GM23338 (cell line): ENCODE results near the gene MRM2. TPM values are rescaled to one million over a fixed set of nuclear protein-coding genes. Genes with fewer than 3 reads are reported as not detected.

ENCODE experiments used
- ATAC-seq: fragments of 200-7000 bp; cut with Tn5 transposase; 3 replicates; pipeline ENCODE4 v1.9.1; 2020
- DNase-seq: peaks from one replicate; pipeline ENCODE4 v3.0.0-alpha.2; 2015; ENCODE audit warnings: low spot score
- H2AFZ ChIP-seq: fragments of 200-600 bp; sonication (generic); 2 replicates; pipeline ENCODE4 v1.8.0; 2016; ENCODE audit warnings: antibody characterized with exemption, mild to moderate bottlenecking, moderate library complexity
- H3F3A ChIP-seq: fragments of 200-600 bp; sonication (generic); replicated peaks from 2 replicates; pipeline ENCODE4 v1.8.0; 2017; ENCODE audit warnings: antibody characterized with exemption, mixed run types, low read depth
- H3K27ac ChIP-seq: fragments of 200-600 bp; sonication (generic); 2 replicates; pipeline ENCODE4 v1.6.1; 2016; ENCODE audit warnings: low read depth
- H3K27me3 ChIP-seq: fragments of 200-600 bp; sonication (generic); 2 replicates; pipeline ENCODE4 v1.8.0; 2016; ENCODE audit warnings: mild to moderate bottlenecking, mixed run types, moderate library complexity; ENCODE audit not compliant: insufficient read depth
- H3K36me3 ChIP-seq: fragments of 200-600 bp; sonication (generic); 2 replicates; pipeline ENCODE4 v1.8.0; 2016; ENCODE audit warnings: mild to moderate bottlenecking; ENCODE audit not compliant: insufficient read depth
- H3K4me1 ChIP-seq: fragments of 200-600 bp; sonication (generic); 2 replicates; pipeline ENCODE4 v1.8.0; 2016; ENCODE audit warnings: mild to moderate bottlenecking, moderate library complexity; ENCODE audit not compliant: insufficient read depth
- H3K4me2 ChIP-seq: fragments of 200-600 bp; sonication (generic); 2 replicates; pipeline ENCODE4 v1.7.1; 2017; ENCODE audit warnings: mixed run types
- H3K4me3 ChIP-seq: fragments of 200-600 bp; sonication (generic); 2 replicates; pipeline ENCODE4 v1.6.1; 2016; ENCODE audit warnings: mixed run types
- H3K79me2 ChIP-seq: fragments of 200-600 bp; sonication (generic); replicated peaks from 2 replicates; pipeline ENCODE4 v1.8.0; 2017; ENCODE audit warnings: mild to moderate bottlenecking; ENCODE audit not compliant: insufficient read depth
- H3K9me2 ChIP-seq: fragments of 200-600 bp; sonication (generic); 2 replicates; pipeline ENCODE4 v1.8.0; 2017; ENCODE audit not compliant: insufficient read depth
- H4K20me1 ChIP-seq: fragments of 200-600 bp; sonication (generic); replicated peaks from 2 replicates; pipeline ENCODE4 v1.8.0; 2017; ENCODE audit warnings: mild to moderate bottlenecking; ENCODE audit not compliant: insufficient read depth
- H3K27ac Mint-ChIP-seq: 2 replicates; pipeline ENCODE4 v1.8.0; 2020; ENCODE audit warnings: inconsistent platforms, mild to moderate bottlenecking, moderate library complexity, mixed read lengths
- H3K27me3 Mint-ChIP-seq: 3 replicates; pipeline ENCODE4 v1.8.0; 2022; ENCODE audit warnings: low read depth, mild to moderate bottlenecking, moderate library complexity, mixed read lengths, inconsistent platforms; ENCODE audit not compliant: insufficient read depth, poor library complexity
- H3K36me3 Mint-ChIP-seq: 3 replicates; pipeline ENCODE4 v1.8.0; 2021; ENCODE audit warnings: low read depth, mild to moderate bottlenecking, inconsistent platforms, moderate library complexity, mixed read lengths
- H3K4me1 Mint-ChIP-seq: 3 replicates; pipeline ENCODE4 v1.8.0; 2020; ENCODE audit warnings: mild to moderate bottlenecking, inconsistent platforms, mixed read lengths
- H3K4me3 Mint-ChIP-seq: 3 replicates; pipeline ENCODE4 v1.8.0; 2021; ENCODE audit warnings: moderate library complexity, mild to moderate bottlenecking, inconsistent platforms, mixed read lengths
- H3K9me3 Mint-ChIP-seq: 3 replicates; pipeline ENCODE4 v1.8.0; 2020; ENCODE audit warnings: moderate library complexity, mild to moderate bottlenecking, inconsistent platforms, mixed read lengths
- CREB1 ChIP-seq: fragments of 250-450 bp; sonication (Bioruptor Pico); IDR thresholded peaks from 2 replicates; pipeline ENCODE4 v1.5.0; 2020; ENCODE audit warnings: low read depth, mild to moderate bottlenecking, moderate library complexity
- ETS1 ChIP-seq: IDR thresholded peaks from 2 replicates; pipeline ENCODE4 v1.6.1; 2016; ENCODE audit warnings: antibody characterized with exemption
- EZH2 ChIP-seq: fragments of 200-600 bp; sonication (generic); IDR thresholded peaks from one replicate; pipeline ENCODE4 v1.8.0; 2017; ENCODE audit warnings: antibody characterized with exemption, mild to moderate bottlenecking, low read depth; ENCODE audit not compliant: unreplicated experiment
- EZH2phosphoT487 ChIP-seq: fragments of 200-600 bp; sonication (generic); IDR thresholded peaks from one replicate; pipeline ENCODE4 v1.8.1; 2018; ENCODE audit warnings: antibody characterized with exemption; ENCODE audit not compliant: unreplicated experiment
- JUNB ChIP-seq: IDR thresholded peaks from one replicate; pipeline ENCODE4 v1.6.1; 2016; ENCODE audit warnings: antibody characterized with exemption; ENCODE audit not compliant: unreplicated experiment
- NANOG ChIP-seq: IDR thresholded peaks from 2 replicates; pipeline ENCODE4 v1.6.1; 2016; ENCODE audit warnings: antibody characterized with exemption, borderline replicate concordance
- POLR2AphosphoS5 ChIP-seq: IDR thresholded peaks from 2 replicates; pipeline ENCODE4 v1.6.1; 2016; ENCODE audit warnings: antibody characterized with exemption, low read depth
- STAT1 ChIP-seq: IDR thresholded peaks from one replicate; pipeline ENCODE4 v1.6.1; 2016; ENCODE audit warnings: antibody characterized with exemption; ENCODE audit not compliant: unreplicated experiment
- ZNF114 ChIP-seq: fragments of 250-450 bp; sonication (Bioruptor Pico); IDR thresholded peaks from 2 replicates; pipeline ENCODE4 v1.5.0; 2020; ENCODE audit warnings: mild to moderate bottlenecking, moderate library complexity
- ZNF331 ChIP-seq: fragments of 250-450 bp; sonication (Bioruptor Pico); IDR thresholded peaks from 2 replicates; pipeline ENCODE4 v1.5.0; 2020; ENCODE audit warnings: low read depth, mild to moderate bottlenecking, moderate library complexity
- ZNF462 ChIP-seq: fragments of 250-450 bp; sonication (Bioruptor Pico); IDR thresholded peaks from 2 replicates; pipeline ENCODE4 v1.5.0; 2020; ENCODE audit warnings: mild to moderate bottlenecking, moderate library complexity
- polyA plus RNA-seq: library from polyadenylated mRNA; unstranded; fragments of >200 nt; fragmentation: Nextera tagmentation; extraction: Ambion mirVana; gene quantifications from 2 replicates; pipeline ENCODE4 v1.2.1, GENCODE V29; 2016
- total RNA-seq: library from RNA; depleted of rRNA; stranded (reverse); fragments of >200 nt; shearing (Covaris generic); gene quantifications from 2 replicates; pipeline ENCODE4 v1.2.3, GENCODE V29; 2014
- TF ChIP-seq, protein P1 (sequence below), 2 experiments: fragments of 200-600 bp in 1 of 2; sonication (generic) in 1 of 2; conservative IDR thresholded peaks; 2 replicates each; pipeline versions ENCODE4 v1.5.1 to v1.6.1; 2016 to 2017; ENCODE audit warnings: antibody characterized with exemption in 2 of 2, low read depth in 2 of 2, mild to moderate bottlenecking in 2 of 2, moderate library complexity in 1 of 2
- TF ChIP-seq, protein P2 (sequence below): IDR thresholded peaks from one replicate; pipeline ENCODE4 v1.6.1; 2018; ENCODE audit warnings: antibody characterized with exemption; ENCODE audit not compliant: unreplicated experiment

Gene MRM2
- total and polyA plus RNA-seq, 2 experiments from 2014 or later, result 30.0 to 37.8 TPM

DNA sequence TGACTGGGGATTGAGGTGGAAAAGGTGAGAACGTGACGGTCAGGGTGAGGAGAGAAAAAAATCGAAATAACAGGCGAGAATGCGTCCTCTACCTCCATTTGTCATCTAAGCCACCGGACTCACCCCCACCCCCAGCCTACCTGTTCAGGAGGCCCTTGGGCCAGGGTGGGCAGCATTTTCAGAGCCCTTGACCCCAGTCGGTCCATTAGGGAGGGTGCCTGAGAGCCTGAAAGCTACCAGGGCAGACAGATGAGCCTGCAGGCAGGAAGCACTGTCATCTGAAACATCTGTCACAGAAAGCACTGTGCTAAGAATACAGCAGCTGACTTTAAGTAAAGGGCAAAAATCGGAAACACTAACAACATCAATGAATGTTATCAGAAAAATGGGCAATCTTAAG lies 56.3 kb downstream of the MRM2 start:
- no peak overlapping the region for H3K4me3 Mint-ChIP-seq
- Histone ChIP-seq H3K27ac (no peak overlapping the region), H4K20me1 (no peaks in the 10 kb centered on the region; the same call in none of the 2 replicates), H3F3A (no peaks in the 10 kb centered on the region), H3K27me3 (no peaks in the 10 kb centered on the region), H3K4me3 (no peak overlapping the region), H2AFZ (no peak overlapping the region), H3K36me3 (no peaks in the 10 kb centered on the region; the same call in 1 of the 2 replicates), H3K79me2 (peaks cover 29% of the 10 kb centered on the region), H3K9me2 (no peaks in the 10 kb centered on the region; the same call in 1 of the 2 replicates), H3K4me1 (no peaks in the 10 kb centered on the region), H3K4me2 (no peak overlapping the region)
- peaks cover 4% of the 10 kb centered on the region; the same call in 2 of the 3 replicates for H3K9me3 Mint-ChIP-seq
- DNase-seq, result no peak
- TF ChIP-seq, protein P1, sequence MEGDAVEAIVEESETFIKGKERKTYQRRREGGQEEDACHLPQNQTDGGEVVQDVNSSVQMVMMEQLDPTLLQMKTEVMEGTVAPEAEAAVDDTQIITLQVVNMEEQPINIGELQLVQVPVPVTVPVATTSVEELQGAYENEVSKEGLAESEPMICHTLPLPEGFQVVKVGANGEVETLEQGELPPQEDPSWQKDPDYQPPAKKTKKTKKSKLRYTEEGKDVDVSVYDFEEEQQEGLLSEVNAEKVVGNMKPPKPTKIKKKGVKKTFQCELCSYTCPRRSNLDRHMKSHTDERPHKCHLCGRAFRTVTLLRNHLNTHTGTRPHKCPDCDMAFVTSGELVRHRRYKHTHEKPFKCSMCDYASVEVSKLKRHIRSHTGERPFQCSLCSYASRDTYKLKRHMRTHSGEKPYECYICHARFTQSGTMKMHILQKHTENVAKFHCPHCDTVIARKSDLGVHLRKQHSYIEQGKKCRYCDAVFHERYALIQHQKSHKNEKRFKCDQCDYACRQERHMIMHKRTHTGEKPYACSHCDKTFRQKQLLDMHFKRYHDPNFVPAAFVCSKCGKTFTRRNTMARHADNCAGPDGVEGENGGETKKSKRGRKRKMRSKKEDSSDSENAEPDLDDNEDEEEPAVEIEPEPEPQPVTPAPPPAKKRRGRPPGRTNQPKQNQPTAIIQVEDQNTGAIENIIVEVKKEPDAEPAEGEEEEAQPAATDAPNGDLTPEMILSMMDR (conservative IDR thresholded peaks at IDR 0.05; ENCODE audit: low read depth in 2 of 2), result no peak
- no peak for TF ChIP-seq STAT1
- no peak for TF ChIP-seq ZNF114 (CRISPR knock-in tag)
- TF ChIP-seq, protein P2, sequence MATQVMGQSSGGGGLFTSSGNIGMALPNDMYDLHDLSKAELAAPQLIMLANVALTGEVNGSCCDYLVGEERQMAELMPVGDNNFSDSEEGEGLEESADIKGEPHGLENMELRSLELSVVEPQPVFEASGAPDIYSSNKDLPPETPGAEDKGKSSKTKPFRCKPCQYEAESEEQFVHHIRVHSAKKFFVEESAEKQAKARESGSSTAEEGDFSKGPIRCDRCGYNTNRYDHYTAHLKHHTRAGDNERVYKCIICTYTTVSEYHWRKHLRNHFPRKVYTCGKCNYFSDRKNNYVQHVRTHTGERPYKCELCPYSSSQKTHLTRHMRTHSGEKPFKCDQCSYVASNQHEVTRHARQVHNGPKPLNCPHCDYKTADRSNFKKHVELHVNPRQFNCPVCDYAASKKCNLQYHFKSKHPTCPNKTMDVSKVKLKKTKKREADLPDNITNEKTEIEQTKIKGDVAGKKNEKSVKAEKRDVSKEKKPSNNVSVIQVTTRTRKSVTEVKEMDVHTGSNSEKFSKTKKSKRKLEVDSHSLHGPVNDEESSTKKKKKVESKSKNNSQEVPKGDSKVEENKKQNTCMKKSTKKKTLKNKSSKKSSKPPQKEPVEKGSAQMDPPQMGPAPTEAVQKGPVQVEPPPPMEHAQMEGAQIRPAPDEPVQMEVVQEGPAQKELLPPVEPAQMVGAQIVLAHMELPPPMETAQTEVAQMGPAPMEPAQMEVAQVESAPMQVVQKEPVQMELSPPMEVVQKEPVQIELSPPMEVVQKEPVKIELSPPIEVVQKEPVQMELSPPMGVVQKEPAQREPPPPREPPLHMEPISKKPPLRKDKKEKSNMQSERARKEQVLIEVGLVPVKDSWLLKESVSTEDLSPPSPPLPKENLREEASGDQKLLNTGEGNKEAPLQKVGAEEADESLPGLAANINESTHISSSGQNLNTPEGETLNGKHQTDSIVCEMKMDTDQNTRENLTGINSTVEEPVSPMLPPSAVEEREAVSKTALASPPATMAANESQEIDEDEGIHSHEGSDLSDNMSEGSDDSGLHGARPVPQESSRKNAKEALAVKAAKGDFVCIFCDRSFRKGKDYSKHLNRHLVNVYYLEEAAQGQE, result no peak
- no peak for TF ChIP-seq JUNB
- TF ChIP-seq EZH2, result no peak
- no peak for TF ChIP-seq EZH2phosphoT487
- TF ChIP-seq ETS1, result no peak
- TF ChIP-seq NANOG, result no peak
- no peak for TF ChIP-seq ZNF462 (CRISPR knock-in tag)
- no peak for TF ChIP-seq POLR2AphosphoS5
- TF ChIP-seq ZNF331 (CRISPR knock-in tag), result no peak
- TF ChIP-seq CREB1 (CRISPR knock-in tag), result no peak
- peaks cover 2% of the 10 kb centered on the region for H3K27me3 Mint-ChIP-seq
- no peaks in the 10 kb centered on the region for H3K4me1 Mint-ChIP-seq
- ATAC-seq, result no peak
- H3K27ac Mint-ChIP-seq, result no peak overlapping the region
- H3K36me3 Mint-ChIP-seq, result peaks cover 62% of the 10 kb centered on the region
